HG02759 (cell line): ENCODE measurements around the gene SNX30.
"Not testable (repeated sequence)": the region's sequence is repeated elsewhere in the genome, so short reads cannot be mapped to it uniquely, and the experiment has no call there.

Experiments
- ATAC-seq: cut with Tn5 transposase; IDR thresholded peaks from one replicate; pipeline ENCODE4 v1.9.1; 2021; ENCODE audit warnings: mild to moderate bottlenecking, moderate library complexity; ENCODE audit not compliant: unreplicated experiment

The SNX30 gene, protein sequence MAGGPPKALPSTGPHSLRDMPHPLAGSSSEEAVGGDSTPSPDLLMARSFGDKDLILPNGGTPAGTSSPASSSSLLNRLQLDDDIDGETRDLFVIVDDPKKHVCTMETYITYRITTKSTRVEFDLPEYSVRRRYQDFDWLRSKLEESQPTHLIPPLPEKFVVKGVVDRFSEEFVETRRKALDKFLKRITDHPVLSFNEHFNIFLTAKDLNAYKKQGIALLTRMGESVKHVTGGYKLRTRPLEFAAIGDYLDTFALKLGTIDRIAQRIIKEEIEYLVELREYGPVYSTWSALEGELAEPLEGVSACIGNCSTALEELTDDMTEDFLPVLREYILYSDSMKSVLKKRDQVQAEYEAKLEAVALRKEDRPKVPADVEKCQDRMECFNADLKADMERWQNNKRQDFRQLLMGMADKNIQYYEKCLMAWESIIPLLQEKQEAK

DNA sequence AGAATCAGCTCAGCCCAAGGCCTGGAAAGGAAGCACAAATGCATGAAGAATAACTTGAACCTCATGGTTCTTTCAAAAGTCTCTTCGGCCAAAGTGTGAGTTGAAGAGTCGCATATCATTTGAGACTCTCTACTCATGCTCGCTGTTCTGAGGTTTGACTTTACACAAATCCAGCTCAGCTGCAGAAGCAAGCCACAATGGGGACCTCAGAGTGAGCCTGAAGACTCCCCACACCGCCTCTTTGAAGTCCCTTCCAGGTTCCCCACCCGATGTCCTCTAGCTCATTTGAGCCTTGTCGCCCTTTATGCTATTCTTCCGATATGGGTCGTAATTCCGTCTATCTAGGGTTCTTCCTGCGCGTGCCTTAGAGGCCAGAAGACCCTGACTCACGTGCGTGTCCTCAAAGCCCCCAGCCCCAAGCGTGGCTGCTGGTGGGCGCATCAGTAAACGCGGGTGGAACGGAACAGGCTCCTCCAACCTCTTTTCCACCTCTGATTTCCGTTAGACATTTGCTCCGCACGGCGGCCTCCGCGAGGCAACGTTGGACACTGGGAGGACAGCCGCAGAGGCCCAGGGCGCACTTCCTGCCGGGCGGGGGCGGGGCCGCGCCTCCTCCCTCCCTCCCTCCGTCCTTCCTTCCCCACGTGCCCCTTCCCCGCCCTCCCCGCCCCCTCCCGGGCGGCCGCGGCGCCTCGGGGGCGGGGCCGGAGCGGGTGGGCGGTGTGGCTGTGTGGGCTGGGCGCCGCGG lies at the start of gene SNX30:
Gene SNX30, plus strand, starts transcription at position 745 of the 748 bp plus-strand sequence. CDS start 242 bp downstream, outside the sequence.
- peak; percentile 80 for ATAC-seq

DNA sequence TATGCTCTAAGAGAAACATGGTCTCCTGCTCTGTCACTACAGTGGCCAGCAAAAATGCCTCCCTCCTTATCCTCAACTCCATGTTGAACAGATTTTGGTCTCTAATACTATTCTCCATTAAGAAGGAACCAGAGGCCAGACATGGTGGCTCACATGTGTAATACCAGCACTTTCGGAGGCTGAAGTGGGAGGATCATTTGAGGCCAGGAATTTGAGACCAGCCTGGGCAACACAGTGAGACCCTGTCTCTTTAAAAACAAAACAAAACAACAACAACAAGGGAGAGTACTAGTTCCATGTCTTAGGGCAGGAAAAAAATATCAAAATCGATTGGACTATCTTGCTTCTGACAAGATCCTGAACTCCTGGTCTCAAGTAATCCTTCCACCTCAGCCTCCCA lies 47.3 kb upstream of the SNX30 start:
- no peak for ATAC-seq

DNA sequence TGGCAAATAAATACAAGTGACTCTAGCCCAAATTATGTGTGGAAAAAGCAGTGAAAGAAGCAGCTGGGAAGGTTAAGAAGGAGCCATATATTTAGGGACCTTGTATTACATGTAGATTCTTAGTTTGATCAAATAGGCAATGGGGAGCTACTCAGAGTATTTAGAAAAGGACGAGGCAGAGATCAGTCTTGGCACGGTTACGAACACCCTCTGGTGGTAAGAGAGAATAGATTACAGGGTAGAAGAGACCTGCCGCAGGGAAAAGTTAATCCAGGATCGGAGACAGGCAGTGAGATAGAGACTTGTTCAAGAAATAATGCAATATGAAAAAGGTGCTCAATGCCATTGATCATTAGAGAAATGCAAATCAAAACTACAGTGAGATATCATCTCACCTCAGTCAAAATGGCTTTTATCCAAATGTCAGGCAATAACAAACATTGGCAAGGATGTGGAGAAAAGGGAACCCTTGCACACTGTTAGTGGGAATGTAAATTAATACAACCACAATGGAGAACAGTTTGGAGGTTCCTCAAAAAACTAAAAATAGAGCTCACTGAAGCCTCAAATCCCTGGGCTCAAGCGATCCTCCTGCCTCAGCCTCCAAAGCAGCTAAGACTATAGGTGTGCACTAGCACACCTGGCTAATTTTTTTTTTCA lies 44.7 kb upstream of the SNX30 start:
- no peak for ATAC-seq

DNA sequence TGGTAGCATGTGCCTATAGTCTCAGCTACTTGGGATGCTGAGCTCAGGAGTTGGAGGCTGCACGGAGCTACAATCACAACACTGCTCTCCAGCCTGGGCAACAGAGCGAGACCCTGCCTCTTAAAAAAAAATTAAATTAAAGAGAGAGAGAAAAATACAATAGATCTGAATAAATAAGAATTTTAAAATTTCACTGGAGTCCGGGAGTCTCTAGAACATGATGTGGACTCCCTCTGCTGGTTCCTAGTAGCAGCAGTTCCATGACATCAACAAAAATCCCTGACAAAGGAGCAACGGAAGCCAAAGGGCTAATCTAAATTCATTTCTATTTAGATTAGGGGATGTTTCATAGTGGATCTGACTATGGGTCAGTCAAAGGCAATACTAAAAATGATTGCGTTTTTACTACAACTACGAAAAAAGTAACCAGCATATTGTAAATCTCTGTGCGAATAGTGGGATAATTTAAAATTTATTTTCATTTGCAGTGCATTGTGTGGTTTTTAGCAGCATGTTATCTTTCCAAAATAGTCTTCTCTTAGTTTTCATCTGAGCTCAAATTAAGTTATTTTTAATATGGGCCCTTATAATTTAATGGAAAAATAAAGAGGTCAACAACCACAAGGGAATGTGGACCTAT lies 39.4 kb upstream of the SNX30 start:
- no peak for ATAC-seq

DNA sequence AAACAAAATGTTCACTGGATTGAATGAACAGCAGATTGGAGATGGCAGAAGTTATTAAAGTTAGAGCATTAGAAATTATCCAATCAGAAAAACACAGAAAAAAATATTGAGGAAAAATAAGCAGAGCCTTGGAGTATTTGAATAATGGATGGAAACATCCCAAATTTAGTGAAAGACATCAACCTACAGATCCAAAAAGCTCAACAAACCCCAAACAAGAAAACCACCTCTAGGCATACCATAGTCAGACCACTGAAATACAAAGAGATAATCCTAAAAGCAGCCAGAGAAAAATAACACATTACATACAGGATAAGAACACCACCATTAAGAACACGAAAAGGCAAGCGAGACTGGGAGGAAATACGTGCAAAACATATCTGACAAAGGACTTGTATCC lies 37.9 kb upstream of the SNX30 start:
- ATAC-seq: no peak

DNA sequence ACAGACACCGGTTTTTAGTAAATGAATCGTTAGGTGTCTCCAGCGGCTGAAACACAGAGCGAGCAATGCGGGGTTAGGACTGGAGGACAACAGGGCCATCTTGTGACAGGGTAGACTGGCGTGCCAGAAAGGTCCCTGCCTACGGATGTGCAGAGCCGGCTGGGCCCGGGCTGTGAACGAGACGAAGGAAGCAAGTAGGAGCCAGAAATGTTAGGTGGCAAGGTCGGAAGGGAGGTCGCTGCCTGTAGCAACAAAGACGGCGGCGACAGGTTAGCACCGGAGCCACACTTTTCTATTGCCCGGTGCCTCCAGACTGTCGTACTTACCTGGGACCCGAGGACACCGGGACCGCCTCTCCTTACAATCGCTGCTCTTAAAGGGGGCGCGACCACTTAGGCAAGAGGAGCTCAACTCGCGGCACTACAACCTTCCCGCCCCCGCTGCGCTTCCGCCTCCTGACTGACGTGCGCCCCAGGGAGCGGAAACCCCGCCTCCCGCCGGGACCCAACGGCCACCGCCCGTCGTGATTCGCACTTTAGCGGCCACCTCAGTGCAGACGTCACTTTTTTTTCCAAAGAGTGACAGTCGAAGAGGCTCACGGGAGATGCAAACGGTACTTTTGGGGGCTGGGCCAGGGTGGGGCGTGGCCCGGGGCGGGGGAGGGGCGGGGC lies 32.8 kb upstream of the SNX30 start, which contains the start of gene INIP:
Gene INIP, minus strand, starts transcription at position 457 of the 671 bp plus-strand sequence. CDS start 1,632 bp downstream, outside the sequence.
- ATAC-seq: peak; percentile 99

DNA sequence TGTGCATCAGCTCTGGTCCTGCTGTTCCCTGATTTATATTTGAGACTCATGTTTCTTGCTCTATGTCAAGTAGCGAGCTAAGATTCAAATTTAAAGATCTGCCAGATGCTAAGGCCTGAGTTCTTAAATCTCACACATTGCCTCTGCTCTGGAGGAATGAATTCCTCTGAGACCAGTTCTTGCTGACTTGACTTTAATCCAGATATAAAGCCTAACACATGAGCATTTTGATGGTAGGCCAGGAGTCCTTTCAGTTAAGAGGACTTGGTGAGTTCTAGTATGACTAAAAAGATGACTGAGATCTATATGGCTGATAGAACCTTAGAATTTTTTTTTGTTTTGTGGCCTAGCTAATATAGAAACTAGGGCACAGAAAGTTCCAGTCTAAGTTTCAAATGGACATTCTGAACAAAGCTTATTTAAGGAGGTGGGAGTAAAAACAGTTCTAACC lies 31.3 kb upstream of the SNX30 start:
- ATAC-seq: no peak

DNA sequence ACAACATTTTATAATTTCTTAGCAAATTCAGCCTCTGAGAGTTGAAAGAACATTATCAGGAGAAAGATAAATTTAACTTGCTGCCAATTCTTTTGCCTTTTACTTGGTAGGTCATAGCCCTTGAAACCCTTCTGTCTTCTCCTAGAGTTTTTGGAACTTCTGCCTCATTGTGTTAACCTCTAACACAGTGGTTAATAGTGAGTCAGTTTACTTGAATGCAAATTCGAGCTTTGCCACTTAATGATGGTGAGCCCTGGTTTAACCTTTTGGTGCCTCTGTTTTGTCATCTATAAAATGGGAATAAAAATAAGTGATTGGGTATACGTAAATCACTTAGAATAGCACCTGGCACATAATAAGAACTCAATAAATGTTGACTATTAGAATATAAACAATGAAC lies 30.9 kb upstream of the SNX30 start:
- ATAC-seq: no peak

DNA sequence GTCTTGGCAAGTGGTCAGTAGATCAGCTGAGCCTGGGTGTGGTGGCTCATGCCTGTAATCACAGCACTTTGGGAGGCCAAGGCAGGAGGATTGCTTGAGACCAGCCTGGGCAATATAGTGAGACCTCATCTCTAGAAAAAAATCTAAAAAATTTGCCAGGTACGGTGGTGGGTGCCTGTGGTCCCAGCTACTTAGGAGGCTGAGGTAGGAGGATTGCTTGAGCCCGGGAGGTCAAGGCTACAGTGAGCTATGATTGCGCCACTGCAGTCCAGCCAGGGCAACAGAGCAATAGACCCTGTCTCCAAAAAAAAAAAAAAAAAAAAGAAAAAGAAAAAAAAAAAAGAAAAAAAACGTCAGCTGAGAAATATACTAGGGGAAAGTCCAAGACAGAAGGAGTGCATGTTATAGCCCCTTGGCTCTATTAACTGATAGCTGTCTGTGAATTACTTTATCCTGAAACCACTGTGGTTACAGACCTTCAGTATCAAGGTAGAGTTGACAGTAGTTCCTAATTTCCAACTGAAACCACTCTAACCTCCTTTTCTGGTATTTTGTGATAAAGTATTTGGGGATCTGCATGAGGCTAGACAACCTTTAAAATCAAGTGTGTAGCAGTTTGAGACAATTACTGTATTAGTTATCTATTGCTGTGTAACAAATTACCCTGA lies 30.3 kb upstream of the SNX30 start:
- no peak for ATAC-seq

DNA sequence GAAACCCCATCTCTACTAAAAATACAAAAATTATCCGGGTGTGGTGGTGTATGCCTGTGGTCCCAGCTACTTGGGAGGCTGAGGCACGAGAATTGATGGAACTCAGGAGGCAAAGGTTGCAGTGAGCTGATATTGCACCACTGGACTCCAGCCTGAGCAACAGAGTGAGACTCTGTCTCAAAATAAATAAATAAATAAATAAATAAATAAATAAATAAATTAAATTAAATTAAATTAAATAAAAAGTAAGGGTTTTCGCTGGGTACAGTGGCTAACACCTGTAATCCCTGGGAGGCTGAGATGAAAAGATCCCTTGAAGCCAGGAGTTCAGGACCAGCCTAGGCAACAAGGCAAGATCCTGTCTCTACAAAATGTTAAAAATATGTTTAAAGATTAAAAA lies 27.8 kb upstream of the SNX30 start:
- ATAC-seq: not testable (repeated sequence)

DNA sequence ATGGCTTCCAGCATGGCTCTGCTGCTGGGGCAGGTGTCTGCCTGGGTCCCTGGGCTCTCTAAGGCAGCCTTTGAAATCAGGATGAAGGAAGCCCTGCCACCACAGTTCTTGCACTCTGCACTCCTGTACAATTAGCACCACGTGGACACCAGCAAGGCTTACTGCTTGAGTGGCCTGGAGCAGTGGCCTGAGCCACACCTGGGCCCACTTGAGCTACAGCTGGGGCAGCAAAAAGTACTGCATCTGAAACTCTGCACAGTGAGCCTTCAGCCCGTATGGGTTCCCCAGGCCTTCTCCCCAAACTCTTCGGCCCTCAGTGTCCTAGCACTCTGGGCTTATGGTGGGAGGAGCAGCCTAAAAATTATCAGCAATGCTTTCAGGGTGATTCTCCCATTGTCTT lies 24.6 kb upstream of the SNX30 start:
- no peak for ATAC-seq

DNA sequence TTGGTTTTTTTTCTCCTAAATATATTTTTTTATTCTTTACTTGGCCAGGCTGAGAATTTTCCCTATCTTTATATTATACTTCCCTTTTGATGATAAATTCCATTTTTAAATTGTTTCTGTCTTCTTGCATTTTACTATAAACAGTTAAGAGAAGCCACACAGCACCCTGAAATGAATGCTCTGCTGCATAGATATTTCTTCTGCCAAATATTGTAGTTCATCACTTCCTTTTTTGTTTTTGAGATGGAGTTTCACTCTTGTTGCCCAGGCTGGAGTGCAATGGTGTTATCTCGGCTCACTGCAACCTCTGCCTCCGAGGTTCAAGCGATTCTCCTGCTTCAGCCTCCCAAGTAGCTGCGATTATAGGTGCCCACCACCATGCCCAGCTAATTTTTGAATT lies 24.1 kb upstream of the SNX30 start:
- ATAC-seq: no peak

DNA sequence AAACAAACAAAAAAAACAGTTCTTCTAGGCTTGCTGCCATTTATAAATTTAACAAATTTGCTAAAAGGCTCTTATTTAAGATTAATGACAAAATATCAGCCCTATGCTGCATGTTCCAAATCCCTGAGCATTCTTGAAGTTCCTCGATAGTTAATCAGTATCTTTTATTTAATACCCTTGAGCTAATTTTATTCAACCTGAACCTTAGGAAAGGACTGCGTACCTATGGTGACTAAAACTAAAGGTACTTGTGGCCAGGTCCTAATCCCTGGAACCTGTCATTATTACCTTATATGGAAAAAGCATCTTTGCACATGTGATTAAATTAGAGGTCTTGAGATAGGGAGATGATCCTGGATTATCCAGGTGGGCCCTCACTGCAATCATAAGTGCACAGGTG lies 22.2 kb upstream of the SNX30 start:
- ATAC-seq: no peak

DNA sequence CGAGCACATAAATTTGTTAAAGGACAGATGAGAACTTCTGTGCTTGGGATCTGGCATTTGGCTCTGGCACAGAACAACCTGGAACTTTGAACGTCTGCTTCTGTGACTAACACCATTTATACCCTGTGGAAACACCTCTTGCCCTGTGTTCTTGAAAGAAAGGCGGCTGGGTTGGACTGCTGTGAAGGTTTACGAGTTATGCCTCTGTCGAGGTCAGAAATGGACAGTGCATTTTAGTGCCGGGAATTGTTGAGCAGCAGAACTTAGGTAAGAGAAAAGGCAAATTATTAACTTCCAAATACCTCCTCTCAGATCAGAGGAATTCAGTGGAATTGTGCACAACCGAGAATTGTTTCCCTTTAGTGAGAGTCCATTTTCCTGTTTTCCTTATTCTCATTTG lies 18.6 kb upstream of the SNX30 start:
- ATAC-seq: no peak

DNA sequence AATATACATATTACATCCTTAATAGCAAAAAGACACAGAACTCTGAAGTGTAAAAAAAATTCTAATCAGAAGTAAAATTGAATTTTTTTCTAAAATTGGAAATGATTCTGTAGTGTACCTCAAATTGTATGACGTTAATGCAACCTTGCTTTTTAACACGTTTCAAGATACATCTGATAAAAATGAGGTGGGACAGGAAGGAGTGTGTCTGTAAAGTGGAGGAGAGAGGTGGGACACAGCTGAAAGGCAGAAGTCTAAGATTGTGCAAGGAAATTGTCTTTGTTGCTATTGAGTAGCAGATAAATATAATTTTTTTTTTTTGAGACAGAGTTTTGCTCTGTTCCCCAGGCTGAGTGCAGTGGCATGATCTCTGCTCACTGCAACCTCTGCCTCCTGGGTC lies 15.7 kb upstream of the SNX30 start:
- ATAC-seq: no peak

DNA sequence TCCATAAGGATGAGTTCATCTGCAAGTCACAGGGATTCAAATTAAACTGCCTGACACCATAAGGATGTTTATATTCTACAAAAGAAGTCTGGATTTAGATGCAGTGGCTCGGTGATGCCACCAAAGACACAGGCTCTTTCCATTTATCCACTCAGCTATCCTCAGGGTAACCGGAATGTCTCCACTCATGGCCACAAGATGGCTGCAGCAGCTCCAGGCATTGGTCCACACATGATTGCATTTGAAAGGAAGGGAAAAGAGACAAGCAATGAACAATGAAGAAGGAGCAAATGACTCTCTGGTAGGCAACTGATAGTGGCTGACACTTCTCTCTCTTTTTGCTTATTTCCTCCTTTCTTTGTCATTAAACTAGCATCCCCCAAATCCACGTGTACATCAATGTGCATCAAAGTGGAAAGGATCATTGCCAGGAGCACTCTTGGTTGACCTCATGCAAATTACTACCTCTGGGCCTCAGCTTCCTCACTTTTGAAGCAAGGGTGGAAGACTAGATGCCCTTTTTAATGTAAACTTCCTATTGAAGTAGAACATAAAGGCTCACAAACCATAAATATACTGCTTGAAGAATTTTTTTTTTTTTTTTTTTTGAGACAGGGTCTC lies 7.2 kb upstream of the SNX30 start:
- no peak for ATAC-seq

DNA sequence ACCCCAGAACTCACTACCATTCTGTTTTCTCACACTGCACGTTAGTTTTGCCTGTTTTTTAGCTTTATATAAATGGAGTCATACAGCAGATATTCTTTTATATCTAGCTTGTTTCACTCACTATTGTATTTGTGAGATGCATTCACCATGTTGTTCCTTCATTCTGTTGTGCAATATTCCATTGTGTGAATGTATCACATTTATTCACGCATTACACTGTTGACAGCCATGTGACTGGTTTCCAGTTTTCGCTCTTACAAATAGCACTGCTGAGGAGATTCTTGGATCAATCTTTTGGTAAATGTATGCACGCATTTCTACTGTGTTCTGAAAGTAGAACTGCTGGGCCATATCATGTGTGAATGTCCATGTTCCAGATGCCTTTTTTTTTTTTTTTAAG lies 6.4 kb upstream of the SNX30 start:
- no peak for ATAC-seq

DNA sequence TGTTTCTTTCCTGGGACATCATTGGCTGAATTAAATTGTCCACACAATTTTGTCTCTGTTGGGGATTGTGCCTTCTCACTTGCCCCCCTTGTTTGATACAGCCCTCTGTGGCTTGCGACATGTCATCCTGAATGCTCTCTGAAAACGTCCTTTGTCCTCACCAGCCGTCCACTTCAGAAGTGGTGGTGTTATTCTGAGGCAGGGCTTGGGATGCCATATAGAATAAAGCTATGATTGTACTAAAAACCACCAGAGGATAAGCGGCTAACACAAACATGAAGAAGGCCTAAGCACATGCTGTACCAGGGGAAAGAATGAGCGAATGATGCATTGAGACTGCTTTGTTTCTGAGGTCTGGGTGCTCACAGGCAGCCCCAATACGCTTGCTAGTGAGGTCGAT lies 3.5 kb upstream of the SNX30 start:
- no peak for ATAC-seq

DNA sequence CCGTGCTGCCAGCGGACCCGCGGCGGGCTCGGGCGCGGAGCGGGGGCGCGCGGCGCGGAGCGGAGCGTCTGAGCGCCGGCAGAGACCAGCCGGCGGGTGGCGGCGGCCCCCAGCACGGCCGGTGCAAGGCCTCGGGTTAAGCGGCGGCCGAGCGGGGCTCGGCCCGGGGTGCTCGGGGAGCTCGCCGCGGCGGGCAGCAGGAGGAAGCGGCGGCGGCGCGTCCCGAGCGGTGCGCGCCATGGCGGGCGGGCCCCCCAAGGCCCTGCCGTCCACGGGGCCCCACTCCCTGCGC lies 150 bp downstream of the SNX30 start:
- no peak for ATAC-seq
